Transverse colon (tissue), 4 donors: ENCODE data around the gene SDK2.

Experiments used
- EP300 ChIP-seq: sonication (generic); formaldehyde crosslinking; IDR thresholded peaks from one replicate; pipeline ENCODE4 v1.6.1; 2017; ENCODE audit warnings: antibody characterized with exemption, low read depth
- POLR2A ChIP-seq: fragments of 450-650 bp; IDR thresholded peaks from one replicate; pipeline ENCODE4 v1.6.1; 2016; ENCODE audit warnings: antibody characterized with exemption, mild to moderate bottlenecking, moderate library complexity
- POLR2AphosphoS5 ChIP-seq, 3 donors: sonication (generic); formaldehyde crosslinking; IDR thresholded peaks; one replicate each; pipeline ENCODE4 v1.6.1; 2016; ENCODE audit warnings: antibody characterized with exemption in 3 of 3
- TF ChIP-seq, protein P1 (sequence below), 5 experiments: fragments of 200-600 bp in 3 of 5; fragments of 450-650 bp in 2 of 5; sonication (generic) in 3 of 5; IDR thresholded peaks; 1 replicate in 2 of 5; 2 replicates in 3 of 5; pipeline ENCODE4 v1.5.1; 2016 to 2017; ENCODE audit warnings: antibody characterized with exemption in 5 of 5, inconsistent platforms in 3 of 5, mild to moderate bottlenecking in 2 of 5, moderate library complexity in 1 of 5

DNA sequence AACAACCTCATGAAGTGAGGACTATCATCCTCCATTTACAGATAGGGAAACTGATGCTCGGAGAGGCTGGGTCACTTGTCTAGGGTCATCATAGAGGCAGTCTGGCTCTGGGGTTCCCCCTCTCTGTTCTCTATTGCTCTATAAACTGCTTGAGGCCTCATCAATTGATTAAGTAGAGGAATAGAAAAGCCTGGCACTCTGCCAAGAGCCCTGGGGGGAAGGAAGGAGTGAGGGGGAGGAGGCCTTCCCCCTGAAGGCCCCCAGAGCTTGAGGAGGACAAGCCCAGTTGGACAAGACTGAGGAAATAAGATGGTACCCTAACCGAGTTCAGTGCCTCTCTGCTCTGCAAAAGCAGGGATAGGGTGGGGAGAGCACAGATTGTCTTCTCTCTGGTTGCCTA is 21.0 kb downstream of the SDK2 start:
- no peak for TF ChIP-seq POLR2AphosphoS5 (IDR thresholded peaks at IDR 0.05)
- TF ChIP-seq, protein P1, sequence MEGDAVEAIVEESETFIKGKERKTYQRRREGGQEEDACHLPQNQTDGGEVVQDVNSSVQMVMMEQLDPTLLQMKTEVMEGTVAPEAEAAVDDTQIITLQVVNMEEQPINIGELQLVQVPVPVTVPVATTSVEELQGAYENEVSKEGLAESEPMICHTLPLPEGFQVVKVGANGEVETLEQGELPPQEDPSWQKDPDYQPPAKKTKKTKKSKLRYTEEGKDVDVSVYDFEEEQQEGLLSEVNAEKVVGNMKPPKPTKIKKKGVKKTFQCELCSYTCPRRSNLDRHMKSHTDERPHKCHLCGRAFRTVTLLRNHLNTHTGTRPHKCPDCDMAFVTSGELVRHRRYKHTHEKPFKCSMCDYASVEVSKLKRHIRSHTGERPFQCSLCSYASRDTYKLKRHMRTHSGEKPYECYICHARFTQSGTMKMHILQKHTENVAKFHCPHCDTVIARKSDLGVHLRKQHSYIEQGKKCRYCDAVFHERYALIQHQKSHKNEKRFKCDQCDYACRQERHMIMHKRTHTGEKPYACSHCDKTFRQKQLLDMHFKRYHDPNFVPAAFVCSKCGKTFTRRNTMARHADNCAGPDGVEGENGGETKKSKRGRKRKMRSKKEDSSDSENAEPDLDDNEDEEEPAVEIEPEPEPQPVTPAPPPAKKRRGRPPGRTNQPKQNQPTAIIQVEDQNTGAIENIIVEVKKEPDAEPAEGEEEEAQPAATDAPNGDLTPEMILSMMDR (IDR thresholded peaks at IDR 0.05) = no peak
- no peak for TF ChIP-seq POLR2A
- TF ChIP-seq EP300 = no peak
